Measurements from ENCODE around the gene TTLL11. TPM values are rescaled to one million over a fixed set of nuclear protein-coding genes. Genes with fewer than 3 reads are reported as not detected.
A peak's percentile ranks its signal among the peaks of the same experiment; 100 is the strongest.
"Not testable (repeated sequence)": the region's sequence is repeated elsewhere in the genome, so short reads cannot be mapped to it uniquely, and the experiment has no call there.

The TTLL11 gene
- total RNA-seq, 2 donors from 2014 or later: 5.9 to 6.6 TPM

GRCh38 chr9:121811140-121811539, 282.0 kb downstream of the TTLL11 start:
- DNase-seq (no peak), ATAC-seq (no peak)
- intact Hi-C loops (cut with DNase I, micrococcal nuclease): no loop called here

- no peak for ATAC-seq
- intact Hi-C loops (cut with DNase I, micrococcal nuclease): no loop called here
These were observed 282.6 kb downstream of the TTLL11 start for GRCh38 chr9:121810489-121810888.

GRCh38 chr9:121809356-121810050, 283.6 kb downstream of the TTLL11 start:
- no peak for DNase-seq
- no peak for ATAC-seq

More at GRCh38 chr9:121810489-121810888, 282.6 kb downstream of the TTLL11 start:
- no peak for DNase-seq

GRCh38 chr9:121808781-121809180, 284.3 kb downstream of the TTLL11 start:
- DNase-seq: no peak
- ATAC-seq: no peak
- intact Hi-C loops (cut with DNase I, micrococcal nuclease): no loop called here

More at GRCh38 chr9:121809356-121810050, 283.6 kb downstream of the TTLL11 start:
- intact Hi-C loops (cut with DNase I, micrococcal nuclease): no loop called here

GRCh38 chr9:121807823-121808278, 285.3 kb downstream of the TTLL11 start:
- no peak for DNase-seq
- intact Hi-C loops (cut with DNase I, micrococcal nuclease): no loop called here
- no peak for ATAC-seq

GRCh38 chr9:121807069-121807822, 285.9 kb downstream of the TTLL11 start:
- DNase-seq: no peak
- no peak for ATAC-seq
- intact Hi-C loops (cut with DNase I, micrococcal nuclease): no loop called here

- intact Hi-C loops (cut with DNase I, micrococcal nuclease): no loop called here
- ATAC-seq (no peak), DNase-seq (no peak)
These were observed 290.4 kb downstream of the TTLL11 start for GRCh38 chr9:121802753-121803152.

GRCh38 chr9:121801579-121801978, 291.5 kb downstream of the TTLL11 start:
- intact Hi-C loops (cut with DNase I, micrococcal nuclease): no loop called here
- ATAC-seq: no peak

GRCh38 chr9:121800376-121800775, 292.7 kb downstream of the TTLL11 start:
- no peak for DNase-seq
- intact Hi-C loops (cut with DNase I, micrococcal nuclease): no loop called here
- no peak for ATAC-seq

More at GRCh38 chr9:121801579-121801978, 291.5 kb downstream of the TTLL11 start:
- DNase-seq: no peak

GRCh38 chr9:121798941-121799340, 294.2 kb downstream of the TTLL11 start:
- intact Hi-C loops (cut with DNase I, micrococcal nuclease): no loop called here
- no peak for DNase-seq
- ATAC-seq: no peak

- ATAC-seq: no peak
These were observed 296.0 kb downstream of the TTLL11 start for GRCh38 chr9:121797081-121797480.

GRCh38 chr9:121794334-121794733, 298.8 kb downstream of the TTLL11 start:
- DNase-seq; ATAC-seq; intact Hi-C loops (cut with DNase I, micrococcal nuclease): not testable (repeated sequence)

More at GRCh38 chr9:121797081-121797480, 296.0 kb downstream of the TTLL11 start:
- DNase-seq: no peak
- intact Hi-C loops (cut with DNase I, micrococcal nuclease): no loop called here

GRCh38 chr9:121792476-121792875, 300.6 kb downstream of the TTLL11 start:
- ATAC-seq; intact Hi-C loops (cut with DNase I, micrococcal nuclease); DNase-seq: not testable (repeated sequence)

- intact Hi-C loops (cut with DNase I, micrococcal nuclease): no loop called here
- ATAC-seq: no peak
- no peak for DNase-seq
These were observed 302.3 kb downstream of the TTLL11 start for GRCh38 chr9:121790841-121791240.

GRCh38 chr9:121788686-121789366, 304.3 kb downstream of the TTLL11 start:
- intact Hi-C loops (cut with DNase I, micrococcal nuclease): no loop called here
- no peak for ATAC-seq
- no peak for DNase-seq

- DNase-seq: no peak
- intact Hi-C loops (cut with DNase I, micrococcal nuclease): no loop called here
- no peak for ATAC-seq
These were observed 306.1 kb downstream of the TTLL11 start for GRCh38 chr9:121786998-121787422.

- DNase-seq (no peak), ATAC-seq (peak; percentile 19)
- intact Hi-C loops (cut with DNase I, micrococcal nuclease): no loop called here
These were observed 306.6 kb downstream of the TTLL11 start for GRCh38 chr9:121786543-121786948.

- ATAC-seq: peak; percentile 16
- DNase-seq: no peak
- intact Hi-C loops (cut with DNase I, micrococcal nuclease): no loop called here
These were observed 307.2 kb downstream of the TTLL11 start for GRCh38 chr9:121785673-121786542.

All from left colon (tissue), 2 donors.